CD4-positive, alpha-beta memory T cell (primary cell): ENCODE results near the gene PEMT. TPM values are rescaled to one million over a fixed set of nuclear protein-coding genes. Genes with fewer than 3 reads are reported as not detected.

Source experiments
- CTCF ChIA-PET: fragments of 350-600 bp; sonication (Branson Sonifier 250); formaldehyde crosslinking; loops from one replicate; lab custom pipeline; 2021; ENCODE audit warnings: inconsistent platforms; ENCODE audit not compliant: partially characterized antibody; lab: Charles Lee
- POLR2A ChIA-PET: fragments of 350-600 bp; sonication (Branson Sonifier 250); formaldehyde crosslinking; loops from one replicate; lab custom pipeline; 2021; ENCODE audit not compliant: partially characterized antibody; lab: Charles Lee
- DNase-seq, 5 donors: peaks; one replicate each; pipeline versions ENCODE4 v3.0.0 to v3.0.0-alpha.2; 2020 to 2022; ENCODE audit warnings: mixed read lengths in 1 of 5
- H3K27ac ChIP-seq: one replicate; pipeline ENCODE4 v1.7.0; 2013; ENCODE audit warnings: low read depth, low read length
- H3K27me3 ChIP-seq: 2 replicates; pipeline ENCODE4 v1.7.0; 2013; ENCODE audit warnings: mild to moderate bottlenecking, low read length, moderate library complexity; ENCODE audit not compliant: insufficient read depth
- H3K36me3 ChIP-seq: 2 replicates; pipeline ENCODE4 v1.7.0; 2013; ENCODE audit warnings: mild to moderate bottlenecking, low read length, moderate library complexity; ENCODE audit not compliant: insufficient read depth
- H3K4me1 ChIP-seq: 2 replicates; pipeline ENCODE4 v1.7.0; 2013; ENCODE audit warnings: mild to moderate bottlenecking, low read length, moderate library complexity; ENCODE audit not compliant: insufficient read depth
- H3K4me3 ChIP-seq, 2 donors: one replicate each; pipeline ENCODE4 v1.7.0; 2013; ENCODE audit warnings: low read length in 2 of 2, mild to moderate bottlenecking in 1 of 2
- H3K9me3 ChIP-seq, 2 donors: one replicate each; pipeline ENCODE4 v1.7.0; 2013; ENCODE audit warnings: low read length in 2 of 2, control low read depth in 1 of 2; ENCODE audit not compliant: control insufficient read depth in 1 of 2
- H3K27ac Mint-ChIP-seq, 7 donors: one replicate each; pipeline ENCODE4 v1.8.0; 2020 to 2021; ENCODE audit warnings: mixed read lengths in 7 of 7, mild to moderate bottlenecking in 6 of 7, inconsistent platforms in 3 of 7, moderate library complexity in 3 of 7
- H3K27me3 Mint-ChIP-seq, 2 donors: one replicate each; pipeline ENCODE4 v1.8.0; 2020 to 2021; ENCODE audit warnings: mixed read lengths in 2 of 2
- H3K36me3 Mint-ChIP-seq, 2 donors: one replicate each; pipeline ENCODE4 v1.8.0; 2020 to 2021; ENCODE audit warnings: mixed read lengths in 2 of 2, inconsistent platforms in 1 of 2, mild to moderate bottlenecking in 1 of 2
- H3K4me1 Mint-ChIP-seq, 4 donors: one replicate each; pipeline ENCODE4 v1.8.0; 2020 to 2021; ENCODE audit warnings: mixed read lengths in 4 of 4, mild to moderate bottlenecking in 1 of 4
- H3K4me3 Mint-ChIP-seq, 8 donors: one replicate each; pipeline ENCODE4 v1.8.0; 2020 to 2021; ENCODE audit warnings: mixed read lengths in 8 of 8, mild to moderate bottlenecking in 7 of 8, moderate library complexity in 6 of 8, inconsistent platforms in 3 of 8
- H3K9me3 Mint-ChIP-seq, 8 donors: one replicate each; pipeline ENCODE4 v1.8.0; 2020 to 2021; ENCODE audit warnings: mixed read lengths in 8 of 8, mild to moderate bottlenecking in 5 of 8, inconsistent platforms in 3 of 8, moderate library complexity in 1 of 8
- intact Hi-C: fragments of 100-400 bp; cut with micrococcal nuclease; formaldehyde crosslinking; loops from one replicate; pipeline ENCODE4 v1.15.1; 2023
- polyA plus RNA-seq, 2 donors: library from polyadenylated mRNA; unstranded; fragments of 300-500 nt; fragmentation: Illumina TruSeq; gene quantifications; one replicate each; pipeline ENCODE4 v1.2.3, GENCODE V29; 2021
- total RNA-seq, 2 experiments: library from RNA; stranded (reverse); gene quantifications; one replicate each; pipeline ENCODE4 v1.2.3, GENCODE V29; 2021

Gene PEMT
- total and polyA plus RNA-seq, 4 experiments from 2014 or later, result 11.6 to 39.0 (median 19.5) TPM

GRCh38 chr17:17532991-17533390 lies 58.5 kb downstream of the PEMT start:
- H3K36me3 ChIP-seq, result no peaks in the 10 kb centered on the region
- no peaks in the 10 kb centered on the region for H3K9me3 ChIP-seq
- Mint-ChIP-seq H3K36me3 (no peaks in the 10 kb centered on the region), H3K4me1 (peaks cover 0 to 1% (median 0%) of the 10 kb centered on the region in 4 donors), H3K27me3 (no peaks in the 10 kb centered on the region), H3K27ac (no peak overlapping the region), H3K4me3 (no peak overlapping the region), H3K9me3 (no peaks in the 10 kb centered on the region)
- POLR2A ChIA-PET, result no interaction called here
- no peak for DNase-seq
- intact Hi-C loops, result no loop called here
- no peak overlapping the region for H3K27ac ChIP-seq
- H3K4me3 ChIP-seq, result no peak overlapping the region
- CTCF ChIA-PET, result no interaction called here
- no peaks in the 10 kb centered on the region for H3K27me3 ChIP-seq
- no peaks in the 10 kb centered on the region for H3K4me1 ChIP-seq

GRCh38 chr17:17531156-17531555 lies 60.4 kb downstream of the PEMT start:
- CTCF ChIA-PET, result interaction anchor here (0.9 kb wide), 1 partner anchor 66 kb away, joined by 3 read pairs; no protein-coding TSS in a partner anchor
- H3K27me3 ChIP-seq, result no peaks in the 10 kb centered on the region
- intact Hi-C loops, result no loop called here
- Mint-ChIP-seq H3K27ac (no peak overlapping the region), H3K36me3 (no peaks in the 10 kb centered on the region), H3K4me3 (no peak overlapping the region), H3K27me3 (no peaks in the 10 kb centered on the region), H3K9me3 (no peaks in the 10 kb centered on the region), H3K4me1 (peaks cover 0 to 1% (median 0%) of the 10 kb centered on the region in 4 donors)
- H3K4me3 ChIP-seq, result no peak overlapping the region
- H3K9me3 ChIP-seq, result no peaks in the 10 kb centered on the region
- POLR2A ChIA-PET, result no interaction called here
- DNase-seq, result no peak
- no peaks in the 10 kb centered on the region for H3K36me3 ChIP-seq
- no peaks in the 10 kb centered on the region for H3K4me1 ChIP-seq
- no peak overlapping the region for H3K27ac ChIP-seq

- H3K4me1 Mint-ChIP-seq, result no peaks in the 10 kb centered on the region
- Histone ChIP-seq H3K27me3 (no peaks in the 10 kb centered on the region), H3K36me3 (no peaks in the 10 kb centered on the region), H3K9me3 (no peaks in the 10 kb centered on the region), H3K4me1 (no peaks in the 10 kb centered on the region), H3K27ac (no peak overlapping the region), H3K4me3 (no peak overlapping the region)
- H3K36me3 Mint-ChIP-seq, result no peaks in the 10 kb centered on the region
- no peak overlapping the region for H3K27ac Mint-ChIP-seq
- H3K4me3 Mint-ChIP-seq, result no peak overlapping the region
- H3K9me3 Mint-ChIP-seq, result no peaks in the 10 kb centered on the region
- intact Hi-C loops, result no loop called here
- DNase-seq, result no peak
- CTCF ChIA-PET, result no interaction called here
- H3K27me3 Mint-ChIP-seq, result no peaks in the 10 kb centered on the region
- POLR2A ChIA-PET, result no interaction called here
Measured at GRCh38 chr17:17528696-17529652, 62.5 kb downstream of the PEMT start.

GRCh38 chr17:17527956-17528500 lies 63.5 kb downstream of the PEMT start:
- no peak for DNase-seq
- CTCF ChIA-PET, result interaction anchor here (1.2 kb wide), 2 partner anchors 12 to 173 kb away, joined by 3 to 5 read pairs; no protein-coding TSS in a partner anchor
- POLR2A ChIA-PET, result no interaction called here
- Histone ChIP-seq H3K4me1 (no peaks in the 10 kb centered on the region), H3K27me3 (no peaks in the 10 kb centered on the region), H3K4me3 (no peak overlapping the region), H3K27ac (no peak overlapping the region), H3K9me3 (no peaks in the 10 kb centered on the region), H3K36me3 (no peaks in the 10 kb centered on the region)
- no peaks in the 10 kb centered on the region for H3K36me3 Mint-ChIP-seq
- no peaks in the 10 kb centered on the region for H3K27me3 Mint-ChIP-seq
- intact Hi-C loops, result no loop called here
- H3K9me3 Mint-ChIP-seq, result no peaks in the 10 kb centered on the region
- H3K27ac Mint-ChIP-seq, result no peak overlapping the region
- no peak overlapping the region for H3K4me3 Mint-ChIP-seq
- no peaks in the 10 kb centered on the region for H3K4me1 Mint-ChIP-seq

- Histone ChIP-seq H3K4me1 (no peaks in the 10 kb centered on the region), H3K27ac (no peak overlapping the region), H3K36me3 (no peaks in the 10 kb centered on the region), H3K9me3 (no peaks in the 10 kb centered on the region), H3K4me3 (no peak overlapping the region), H3K27me3 (no peaks in the 10 kb centered on the region)
- intact Hi-C loops, result no loop called here
- no peaks in the 10 kb centered on the region for H3K9me3 Mint-ChIP-seq
- POLR2A ChIA-PET, result no interaction called here
- H3K36me3 Mint-ChIP-seq, result no peaks in the 10 kb centered on the region
- H3K27me3 Mint-ChIP-seq, result no peaks in the 10 kb centered on the region
- H3K4me1 Mint-ChIP-seq, result no peaks in the 10 kb centered on the region
- H3K27ac Mint-ChIP-seq, result no peak overlapping the region
- CTCF ChIA-PET, result interaction anchor here (1.2 kb wide), 2 partner anchors 11 to 173 kb away, joined by 3 to 5 read pairs; no protein-coding TSS in a partner anchor
- H3K4me3 Mint-ChIP-seq, result no peak overlapping the region
- no peak for DNase-seq
Measured at GRCh38 chr17:17527534-17527933, 64.0 kb downstream of the PEMT start.

- Histone ChIP-seq H3K27ac (no peak overlapping the region), H3K4me1 (no peaks in the 10 kb centered on the region), H3K9me3 (no peaks in the 10 kb centered on the region), H3K27me3 (no peaks in the 10 kb centered on the region), H3K36me3 (no peaks in the 10 kb centered on the region), H3K4me3 (no peak overlapping the region)
- DNase-seq, result no peak
- Mint-ChIP-seq H3K27me3 (no peaks in the 10 kb centered on the region), H3K9me3 (no peaks in the 10 kb centered on the region), H3K4me1 (no peaks in the 10 kb centered on the region), H3K4me3 (no peak overlapping the region), H3K36me3 (no peaks in the 10 kb centered on the region), H3K27ac (no peak overlapping the region)
- ChIA-PET POLR2A (no interaction called here), CTCF (no interaction called here)
- intact Hi-C loops, result no loop called here
Measured at GRCh38 chr17:17526369-17526768, 65.1 kb downstream of the PEMT start.

GRCh38 chr17:17525956-17526355 lies 65.6 kb downstream of the PEMT start:
- no peak overlapping the region for H3K4me3 ChIP-seq
- no peak for DNase-seq
- ChIA-PET CTCF (no interaction called here), POLR2A (no interaction called here)
- H3K27ac ChIP-seq, result no peak overlapping the region
- H3K4me3 Mint-ChIP-seq, result no peak overlapping the region
- no peaks in the 10 kb centered on the region for H3K27me3 ChIP-seq
- H3K36me3 Mint-ChIP-seq, result no peaks in the 10 kb centered on the region
- no peaks in the 10 kb centered on the region for H3K27me3 Mint-ChIP-seq
- H3K4me1 Mint-ChIP-seq, result no peaks in the 10 kb centered on the region
- no peaks in the 10 kb centered on the region for H3K4me1 ChIP-seq
- H3K9me3 Mint-ChIP-seq, result no peaks in the 10 kb centered on the region
- intact Hi-C loops, result no loop called here
- no peaks in the 10 kb centered on the region for H3K36me3 ChIP-seq
- no peak overlapping the region for H3K27ac Mint-ChIP-seq
- H3K9me3 ChIP-seq, result no peaks in the 10 kb centered on the region
